WTC11 (cell line): ENCODE data around the gene SLC34A1.

Experiments used
- ATF3 ChIP-seq: sonication (generic); formaldehyde crosslinking; conservative IDR thresholded peaks from 2 replicates; pipeline ENCODE4 v1.8.1; 2022; ENCODE audit warnings: mild to moderate bottlenecking, missing genetic modification reagents
- SMAD4 ChIP-seq: sonication (generic); formaldehyde crosslinking; IDR thresholded peaks from 2 replicates; pipeline ENCODE4 v1.8.0; 2022; ENCODE audit warnings: mild to moderate bottlenecking, missing genetic modification reagents
- TEAD1 ChIP-seq: sonication (generic); formaldehyde crosslinking; IDR thresholded peaks from 2 replicates; pipeline ENCODE4 v1.8.0; 2022; ENCODE audit warnings: mild to moderate bottlenecking, missing genetic modification reagents
- ZBTB21 ChIP-seq: sonication (generic); formaldehyde crosslinking; IDR thresholded peaks from 2 replicates; pipeline ENCODE4 v1.8.1; 2023; ENCODE audit warnings: mild to moderate bottlenecking, missing genetic modification reagents, borderline replicate concordance
- TF ChIP-seq, protein P1 (sequence below): fragments of 200-600 bp; IDR thresholded peaks from 2 replicates; pipeline ENCODE4 v1.8.0; 2022; ENCODE audit warnings: antibody characterized with exemption
- TF ChIP-seq, protein P2 (sequence below): sonication (generic); formaldehyde crosslinking; IDR thresholded peaks from 2 replicates; pipeline ENCODE4 v1.8.0; 2022; ENCODE audit warnings: mild to moderate bottlenecking, missing genetic modification reagents

DNA sequence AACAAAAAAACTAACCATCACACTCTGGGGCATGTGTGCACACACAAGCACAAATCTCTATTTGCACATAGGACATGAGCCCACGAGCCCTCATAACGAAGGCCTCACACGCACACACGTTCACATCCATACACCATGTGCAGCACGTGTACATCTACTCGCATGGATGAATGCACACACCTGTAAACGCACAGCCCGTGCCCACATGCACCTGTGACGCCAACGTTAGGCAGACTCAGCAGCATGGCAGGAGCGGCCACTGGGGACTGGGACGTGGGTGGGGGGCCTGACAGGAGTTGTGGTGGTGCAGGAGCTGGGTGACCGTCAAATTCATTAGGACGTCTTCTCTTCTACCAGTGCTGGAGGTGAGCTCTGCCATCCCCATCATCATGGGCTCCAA is 3.2 kb downstream of the SLC34A1 start:
- TF ChIP-seq, protein P1, sequence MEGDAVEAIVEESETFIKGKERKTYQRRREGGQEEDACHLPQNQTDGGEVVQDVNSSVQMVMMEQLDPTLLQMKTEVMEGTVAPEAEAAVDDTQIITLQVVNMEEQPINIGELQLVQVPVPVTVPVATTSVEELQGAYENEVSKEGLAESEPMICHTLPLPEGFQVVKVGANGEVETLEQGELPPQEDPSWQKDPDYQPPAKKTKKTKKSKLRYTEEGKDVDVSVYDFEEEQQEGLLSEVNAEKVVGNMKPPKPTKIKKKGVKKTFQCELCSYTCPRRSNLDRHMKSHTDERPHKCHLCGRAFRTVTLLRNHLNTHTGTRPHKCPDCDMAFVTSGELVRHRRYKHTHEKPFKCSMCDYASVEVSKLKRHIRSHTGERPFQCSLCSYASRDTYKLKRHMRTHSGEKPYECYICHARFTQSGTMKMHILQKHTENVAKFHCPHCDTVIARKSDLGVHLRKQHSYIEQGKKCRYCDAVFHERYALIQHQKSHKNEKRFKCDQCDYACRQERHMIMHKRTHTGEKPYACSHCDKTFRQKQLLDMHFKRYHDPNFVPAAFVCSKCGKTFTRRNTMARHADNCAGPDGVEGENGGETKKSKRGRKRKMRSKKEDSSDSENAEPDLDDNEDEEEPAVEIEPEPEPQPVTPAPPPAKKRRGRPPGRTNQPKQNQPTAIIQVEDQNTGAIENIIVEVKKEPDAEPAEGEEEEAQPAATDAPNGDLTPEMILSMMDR = no peak
- no peak for TF ChIP-seq TEAD1 (CRISPR knock-in tag)
- TF ChIP-seq, protein P2, sequence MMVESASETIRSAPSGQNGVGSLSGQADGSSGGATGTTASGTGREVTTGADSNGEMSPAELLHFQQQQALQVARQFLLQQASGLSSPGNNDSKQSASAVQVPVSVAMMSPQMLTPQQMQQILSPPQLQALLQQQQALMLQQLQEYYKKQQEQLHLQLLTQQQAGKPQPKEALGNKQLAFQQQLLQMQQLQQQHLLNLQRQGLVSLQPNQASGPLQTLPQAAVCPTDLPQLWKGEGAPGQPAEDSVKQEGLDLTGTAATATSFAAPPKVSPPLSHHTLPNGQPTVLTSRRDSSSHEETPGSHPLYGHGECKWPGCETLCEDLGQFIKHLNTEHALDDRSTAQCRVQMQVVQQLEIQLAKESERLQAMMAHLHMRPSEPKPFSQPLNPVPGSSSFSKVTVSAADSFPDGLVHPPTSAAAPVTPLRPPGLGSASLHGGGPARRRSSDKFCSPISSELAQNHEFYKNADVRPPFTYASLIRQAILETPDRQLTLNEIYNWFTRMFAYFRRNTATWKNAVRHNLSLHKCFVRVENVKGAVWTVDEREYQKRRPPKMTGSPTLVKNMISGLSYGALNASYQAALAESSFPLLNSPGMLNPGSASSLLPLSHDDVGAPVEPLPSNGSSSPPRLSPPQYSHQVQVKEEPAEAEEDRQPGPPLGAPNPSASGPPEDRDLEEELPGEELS (CRISPR knock-in tag) = no peak
- no peak for TF ChIP-seq SMAD4
- no peak for TF ChIP-seq ZBTB21 (CRISPR knock-in tag)
- TF ChIP-seq ATF3 (CRISPR knock-in tag) = no peak
